T follicular helper cell (primary cell): ENCODE measurements around the gene GPR37L1.
"Not testable (repeated sequence)": the region's sequence is repeated elsewhere in the genome, so short reads cannot be mapped to it uniquely, and the experiment has no call there.

ENCODE experiments used
- DNase-seq: peaks from one replicate; pipeline ENCODE4 v3.0.0-alpha.2; 2020; ENCODE audit warnings: low read depth

The GPR37L1 gene

GRCh38 chr1:202167708-202168415 lies 45.1 kb downstream of the GPR37L1 start:
- DNase-seq = no peak

GRCh38 chr1:202168861-202169260 lies 46.1 kb downstream of the GPR37L1 start:
- DNase-seq = no peak

GRCh38 chr1:202170726-202171125 lies 48.0 kb downstream of the GPR37L1 start:
- no peak for DNase-seq

GRCh38 chr1:202171292-202172014 lies 48.7 kb downstream of the GPR37L1 start:
- DNase-seq = no peak

GRCh38 chr1:202172015-202172355 lies 49.3 kb downstream of the GPR37L1 start:
- no peak for DNase-seq

- no peak for DNase-seq
These were observed 51.3 kb downstream of the GPR37L1 start for GRCh38 chr1:202173993-202174392.

- no peak for DNase-seq
These were observed 54.5 kb downstream of the GPR37L1 start for GRCh38 chr1:202176949-202177927.

- no peak for DNase-seq
These were observed 57.4 kb downstream of the GPR37L1 start for GRCh38 chr1:202179828-202180750.

- not testable (repeated sequence) for DNase-seq
These were observed 58.0 kb downstream of the GPR37L1 start for GRCh38 chr1:202180751-202181139.

GRCh38 chr1:202181586-202181985 lies 58.9 kb downstream of the GPR37L1 start:
- no peak for DNase-seq

GRCh38 chr1:202182040-202182877 lies 59.5 kb downstream of the GPR37L1 start:
- no peak for DNase-seq
